HFFc6 (cell line): Measurements from ENCODE around the gene ZCWPW2. TPM values are rescaled to one million over a fixed set of nuclear protein-coding genes. Genes with fewer than 3 reads are reported as not detected.

Experiments used
- DNase-seq: peaks from one replicate; pipeline ENCODE4 v3.0.0-alpha.2; 2018
- H3K27ac Mint-ChIP-seq: 2 replicates; pipeline ENCODE4 v1.8.0; 2020; ENCODE audit warnings: mild to moderate bottlenecking, mixed read lengths
- H3K27me3 Mint-ChIP-seq: 2 replicates; pipeline ENCODE4 v1.8.0; 2021; ENCODE audit warnings: mild to moderate bottlenecking, moderate library complexity, mixed read lengths; ENCODE audit not compliant: insufficient read depth
- H3K36me3 Mint-ChIP-seq: 2 replicates; pipeline ENCODE4 v1.8.0; 2021; ENCODE audit warnings: low read depth, mixed read lengths
- H3K4me1 Mint-ChIP-seq: 2 replicates; pipeline ENCODE4 v1.8.0; 2020; ENCODE audit warnings: low read depth, mixed read lengths
- H3K4me3 Mint-ChIP-seq: 2 replicates; pipeline ENCODE4 v1.8.0; 2020; ENCODE audit warnings: mild to moderate bottlenecking, moderate library complexity, mixed read lengths
- H3K9me3 Mint-ChIP-seq: 2 replicates; pipeline ENCODE4 v1.8.0; 2020; ENCODE audit warnings: mild to moderate bottlenecking, mixed read lengths
- total RNA-seq, 6 experiments: library from RNA; stranded (reverse); fragmentation: NEBNext Ultra II Directional; extraction: Animal tissue kit (Norgen Biotek cat#: 25700); gene quantifications; 2 replicates in 1 of 6; 3 replicates in 5 of 6; pipeline ENCODE4 v1.2.3, GENCODE V29; 2021
- TF ChIP-seq, protein P1 (sequence below): fragments of 200-600 bp; sonication (generic); IDR thresholded peaks from 2 replicates; pipeline ENCODE4 v1.5.0; 2021; ENCODE audit warnings: antibody characterized with exemption, mild to moderate bottlenecking

ZCWPW2 gene
- total RNA-seq, 6 experiments from 2014 or later: 0.34 to 0.87 (median 0.58) TPM

DNA sequence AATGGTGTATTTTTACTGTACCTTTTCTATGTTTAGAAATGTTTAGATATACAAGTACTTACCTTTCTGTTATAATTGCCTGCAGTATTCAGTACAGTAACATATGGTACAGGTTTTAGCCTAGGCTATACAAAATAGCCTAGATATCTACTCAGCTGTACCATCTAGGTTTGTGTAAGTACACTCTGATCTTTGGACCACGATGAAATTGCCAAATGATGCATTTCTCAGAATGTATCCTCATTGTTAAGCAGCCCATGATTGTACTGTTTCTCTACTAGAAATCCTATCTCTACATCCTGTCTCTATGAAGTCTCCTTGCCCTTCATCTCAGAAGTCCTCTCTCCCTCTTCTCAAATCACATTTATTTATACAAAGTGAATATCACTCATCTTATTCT is 32.8 kb upstream of the ZCWPW2 start:
- Mint-ChIP-seq H3K27ac (no peak overlapping the region), H3K36me3 (no peaks in the 10 kb centered on the region; the same call in 1 of the 2 replicates), H3K4me3 (no peak overlapping the region), H3K9me3 (no peaks in the 10 kb centered on the region), H3K27me3 (no peaks in the 10 kb centered on the region; the same call in none of the 2 replicates), H3K4me1 (no peaks in the 10 kb centered on the region)
- no peak for DNase-seq
- TF ChIP-seq, protein P1, sequence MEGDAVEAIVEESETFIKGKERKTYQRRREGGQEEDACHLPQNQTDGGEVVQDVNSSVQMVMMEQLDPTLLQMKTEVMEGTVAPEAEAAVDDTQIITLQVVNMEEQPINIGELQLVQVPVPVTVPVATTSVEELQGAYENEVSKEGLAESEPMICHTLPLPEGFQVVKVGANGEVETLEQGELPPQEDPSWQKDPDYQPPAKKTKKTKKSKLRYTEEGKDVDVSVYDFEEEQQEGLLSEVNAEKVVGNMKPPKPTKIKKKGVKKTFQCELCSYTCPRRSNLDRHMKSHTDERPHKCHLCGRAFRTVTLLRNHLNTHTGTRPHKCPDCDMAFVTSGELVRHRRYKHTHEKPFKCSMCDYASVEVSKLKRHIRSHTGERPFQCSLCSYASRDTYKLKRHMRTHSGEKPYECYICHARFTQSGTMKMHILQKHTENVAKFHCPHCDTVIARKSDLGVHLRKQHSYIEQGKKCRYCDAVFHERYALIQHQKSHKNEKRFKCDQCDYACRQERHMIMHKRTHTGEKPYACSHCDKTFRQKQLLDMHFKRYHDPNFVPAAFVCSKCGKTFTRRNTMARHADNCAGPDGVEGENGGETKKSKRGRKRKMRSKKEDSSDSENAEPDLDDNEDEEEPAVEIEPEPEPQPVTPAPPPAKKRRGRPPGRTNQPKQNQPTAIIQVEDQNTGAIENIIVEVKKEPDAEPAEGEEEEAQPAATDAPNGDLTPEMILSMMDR: no peak

DNA sequence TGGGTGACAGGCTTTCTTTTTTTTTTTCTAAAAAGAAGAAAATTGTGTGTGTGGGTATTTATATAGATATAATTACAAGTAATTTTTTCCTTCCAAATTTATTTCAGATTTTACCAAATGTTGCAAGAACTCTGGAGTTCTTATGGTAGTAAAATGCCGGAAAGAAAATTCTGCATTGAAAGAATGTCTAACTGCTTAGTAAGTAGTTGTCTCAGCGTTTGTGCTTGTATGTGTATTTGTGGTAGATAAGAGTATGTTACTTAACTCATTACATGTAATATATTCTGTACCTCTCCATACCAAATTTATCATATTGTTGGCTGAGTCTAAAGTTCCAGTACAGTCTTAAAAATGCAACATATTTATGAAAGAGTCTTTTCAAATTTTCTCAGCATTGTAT is 32.3 kb upstream of the ZCWPW2 start:
- TF ChIP-seq, protein P1: no peak
- no peak for DNase-seq
- Mint-ChIP-seq H3K27ac (no peak overlapping the region), H3K4me1 (no peaks in the 10 kb centered on the region), H3K36me3 (no peaks in the 10 kb centered on the region; the same call in 1 of the 2 replicates), H3K27me3 (no peaks in the 10 kb centered on the region; the same call in none of the 2 replicates), H3K4me3 (no peak overlapping the region), H3K9me3 (no peaks in the 10 kb centered on the region)

DNA sequence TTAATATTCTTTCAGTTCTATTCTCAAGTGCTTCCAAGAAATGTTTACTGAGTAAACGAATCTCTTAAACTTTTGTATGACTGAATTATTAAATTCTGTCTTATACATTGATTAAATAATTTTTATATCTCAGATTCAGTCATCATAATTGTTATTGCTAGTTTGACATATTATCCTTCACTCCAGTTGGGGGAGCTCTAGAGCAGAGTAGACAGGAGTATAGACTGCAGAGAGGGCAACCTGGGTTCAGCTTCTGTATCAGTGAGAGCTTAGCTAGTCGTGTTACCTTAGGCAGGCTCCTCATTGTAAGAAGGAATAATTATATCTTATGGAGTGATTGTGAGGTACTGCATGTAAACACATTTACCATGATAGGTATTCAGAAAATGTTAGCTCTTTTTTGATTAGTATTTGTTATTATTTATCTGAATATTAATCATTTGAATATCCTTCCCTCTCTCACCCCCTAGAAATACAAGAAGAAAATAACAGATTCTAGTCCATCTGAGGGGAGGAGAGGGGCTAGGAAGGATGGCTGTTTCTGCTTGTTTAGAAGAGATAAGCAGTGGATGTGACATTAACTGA is 31.0 kb upstream of the ZCWPW2 start:
- TF ChIP-seq, protein P1: peak; percentile 76

DNA sequence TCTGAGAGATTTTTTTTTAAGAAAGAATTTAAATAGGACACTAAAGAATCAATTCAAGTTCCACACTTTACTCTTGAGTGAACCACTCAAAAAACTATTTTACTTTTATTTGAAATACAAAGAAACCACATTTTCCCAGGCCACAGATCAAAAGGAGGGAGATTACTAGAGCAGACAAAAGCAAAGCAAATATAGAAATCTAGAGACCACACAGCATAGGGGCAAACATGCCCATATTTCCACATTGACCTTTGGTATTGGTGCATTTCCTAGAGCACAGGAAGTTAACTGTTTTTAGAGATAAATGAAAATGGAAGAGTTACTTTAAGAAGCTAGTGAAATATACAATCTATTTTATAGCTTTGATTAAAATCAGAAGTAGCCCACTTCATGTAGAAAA is 27.5 kb upstream of the ZCWPW2 start:
- no peak for DNase-seq
- no peaks in the 10 kb centered on the region; the same call in 1 of the 2 replicates for H3K27me3 Mint-ChIP-seq
- no peak overlapping the region for H3K4me3 Mint-ChIP-seq
- peaks cover 15% of the 10 kb centered on the region for H3K4me1 Mint-ChIP-seq
- TF ChIP-seq, protein P1: no peak
- no peaks in the 10 kb centered on the region; the same call in none of the 2 replicates for H3K36me3 Mint-ChIP-seq
- no peak overlapping the region for H3K27ac Mint-ChIP-seq
- H3K9me3 Mint-ChIP-seq: no peaks in the 10 kb centered on the region

More for the DNA sequence above, 31.0 kb upstream of the ZCWPW2 start:
- Mint-ChIP-seq H3K27ac (no peak overlapping the region), H3K4me3 (no peak overlapping the region), H3K4me1 (peaks cover 12% of the 10 kb centered on the region), H3K9me3 (no peaks in the 10 kb centered on the region), H3K36me3 (no peaks in the 10 kb centered on the region; the same call in 1 of the 2 replicates), H3K27me3 (no peaks in the 10 kb centered on the region; the same call in none of the 2 replicates)
- DNase-seq: peak; percentile 23

DNA sequence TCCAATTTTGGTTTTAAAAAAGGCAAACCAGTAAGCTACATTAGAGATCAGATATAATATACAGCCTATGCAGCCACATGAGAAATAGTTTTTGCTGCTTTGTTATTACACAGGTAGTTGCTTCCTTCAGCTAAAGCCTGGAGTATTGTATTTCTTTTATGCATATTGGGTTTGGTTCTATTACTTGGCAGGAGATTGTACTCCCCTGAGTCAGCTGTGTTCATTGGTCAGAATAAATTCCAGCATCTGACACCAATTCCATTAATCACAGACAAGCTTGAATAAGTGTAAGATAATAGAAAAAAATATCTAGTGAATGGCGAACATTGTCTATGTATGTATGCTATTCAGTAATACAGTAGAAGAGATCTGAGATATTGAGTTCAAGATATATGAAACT is 26.1 kb upstream of the ZCWPW2 start:
- peaks cover 22% of the 10 kb centered on the region for H3K4me1 Mint-ChIP-seq
- H3K36me3 Mint-ChIP-seq: no peaks in the 10 kb centered on the region; the same call in none of the 2 replicates
- peak; percentile 28 for DNase-seq
- no peaks in the 10 kb centered on the region; the same call in 1 of the 2 replicates for H3K27me3 Mint-ChIP-seq
- H3K9me3 Mint-ChIP-seq: no peaks in the 10 kb centered on the region
- TF ChIP-seq, protein P1: no peak
- H3K27ac Mint-ChIP-seq: no peak overlapping the region
- no peak overlapping the region for H3K4me3 Mint-ChIP-seq
